Right atrium auricular region (tissue), 2 donors: ENCODE data around the gene ZBTB25. TPM values are rescaled to one million over a fixed set of nuclear protein-coding genes. Genes with fewer than 3 reads are reported as not detected.

Experiments used
- DNase-seq: peaks from one replicate; pipeline ENCODE4 v3.0.0-alpha.2; 2019; ENCODE audit warnings: low spot score
- H3K27ac ChIP-seq, 2 donors: fragments of 200-600 bp; sonication (generic); 1 replicate in 1 of 2; 2 replicates in 1 of 2; pipeline ENCODE4 v1.5.1; 2016 to 2019
- H3K27me3 ChIP-seq, 2 donors: fragments of 200-600 bp; sonication (generic); one replicate each; pipeline versions ENCODE4 v1.5.1 to v1.6.0; 2017 to 2019
- H3K36me3 ChIP-seq: fragments of 200-600 bp; sonication (generic); one replicate; pipeline ENCODE4 v1.5.1; 2016
- H3K4me1 ChIP-seq, 2 donors: fragments of 200-600 bp; sonication (generic); one replicate each; pipeline versions ENCODE4 v1.5.1 to v1.6.0; 2017 to 2019
- H3K4me3 ChIP-seq, 2 donors: fragments of 200-600 bp; sonication (generic); 1 replicate in 1 of 2; 2 replicates in 1 of 2; pipeline ENCODE4 v1.5.1; 2017 to 2019; ENCODE audit warnings: mild to moderate bottlenecking in 1 of 2, moderate library complexity in 1 of 2
- H3K9me3 ChIP-seq, 2 donors: fragments of 200-600 bp; sonication (generic); one replicate each; pipeline ENCODE4 v1.5.1; 2019
- total RNA-seq, 2 donors: library from RNA; depleted of rRNA; stranded (reverse); fragments of >200 nt; gene quantifications; one replicate each; pipeline ENCODE4 v1.1.0, GENCODE V29; 2016
- TF ChIP-seq, protein P1 (sequence below), 2 donors: fragments of 200-600 bp; sonication (generic); IDR thresholded peaks; one replicate each; pipeline ENCODE4 v1.5.1; 2019; ENCODE audit warnings: antibody characterized with exemption in 2 of 2

ZBTB25 gene
- total RNA-seq, 2 donors from 2014 or later, result 5.0 to 9.2 TPM

DNA sequence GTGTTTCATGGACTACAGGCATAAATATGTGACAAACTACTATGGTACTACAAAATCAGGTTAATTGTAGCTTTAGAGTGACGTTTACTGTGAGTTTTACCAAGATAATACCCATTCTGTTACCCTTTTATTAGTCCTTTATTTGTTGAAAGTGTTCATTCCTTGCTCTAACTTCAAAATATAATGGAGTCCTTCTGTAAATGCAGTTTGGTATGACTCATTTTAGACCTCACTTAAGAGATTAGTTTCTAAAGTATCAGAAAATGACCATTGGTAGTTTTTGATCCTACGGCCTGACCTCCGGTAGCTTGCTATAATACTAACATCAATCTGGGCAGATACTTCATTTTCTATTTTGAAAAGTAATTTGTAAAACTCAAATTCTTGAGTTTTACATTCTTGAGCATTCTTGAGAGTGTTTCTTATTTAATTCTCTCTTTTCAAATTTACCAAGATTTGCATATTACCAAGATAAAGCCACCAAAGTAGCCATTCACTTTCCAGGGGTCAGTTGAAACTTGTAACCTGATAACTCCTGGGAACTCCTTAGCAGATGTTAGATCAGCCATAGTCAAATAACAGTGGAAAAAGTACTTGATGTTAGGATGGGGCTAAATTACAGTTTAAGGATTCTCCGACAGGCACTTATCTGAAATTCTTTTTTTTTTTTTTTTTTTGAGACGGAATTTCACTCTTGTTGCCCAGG lies 41.1 kb upstream of the ZBTB25 start:
- Histone ChIP-seq H3K4me3 (no peak overlapping the region), H3K27ac (no peak overlapping the region), H3K9me3 (no peaks in the 10 kb centered on the region), H3K27me3 (no peaks in the 10 kb centered on the region), H3K36me3 (no peaks in the 10 kb centered on the region), H3K4me1 (peaks cover 0 to 27% of the 10 kb centered on the region in 2 donors)
- DNase-seq, result no peak
- TF ChIP-seq, protein P1, sequence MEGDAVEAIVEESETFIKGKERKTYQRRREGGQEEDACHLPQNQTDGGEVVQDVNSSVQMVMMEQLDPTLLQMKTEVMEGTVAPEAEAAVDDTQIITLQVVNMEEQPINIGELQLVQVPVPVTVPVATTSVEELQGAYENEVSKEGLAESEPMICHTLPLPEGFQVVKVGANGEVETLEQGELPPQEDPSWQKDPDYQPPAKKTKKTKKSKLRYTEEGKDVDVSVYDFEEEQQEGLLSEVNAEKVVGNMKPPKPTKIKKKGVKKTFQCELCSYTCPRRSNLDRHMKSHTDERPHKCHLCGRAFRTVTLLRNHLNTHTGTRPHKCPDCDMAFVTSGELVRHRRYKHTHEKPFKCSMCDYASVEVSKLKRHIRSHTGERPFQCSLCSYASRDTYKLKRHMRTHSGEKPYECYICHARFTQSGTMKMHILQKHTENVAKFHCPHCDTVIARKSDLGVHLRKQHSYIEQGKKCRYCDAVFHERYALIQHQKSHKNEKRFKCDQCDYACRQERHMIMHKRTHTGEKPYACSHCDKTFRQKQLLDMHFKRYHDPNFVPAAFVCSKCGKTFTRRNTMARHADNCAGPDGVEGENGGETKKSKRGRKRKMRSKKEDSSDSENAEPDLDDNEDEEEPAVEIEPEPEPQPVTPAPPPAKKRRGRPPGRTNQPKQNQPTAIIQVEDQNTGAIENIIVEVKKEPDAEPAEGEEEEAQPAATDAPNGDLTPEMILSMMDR (IDR thresholded peaks at IDR 0.05), result no peak

DNA sequence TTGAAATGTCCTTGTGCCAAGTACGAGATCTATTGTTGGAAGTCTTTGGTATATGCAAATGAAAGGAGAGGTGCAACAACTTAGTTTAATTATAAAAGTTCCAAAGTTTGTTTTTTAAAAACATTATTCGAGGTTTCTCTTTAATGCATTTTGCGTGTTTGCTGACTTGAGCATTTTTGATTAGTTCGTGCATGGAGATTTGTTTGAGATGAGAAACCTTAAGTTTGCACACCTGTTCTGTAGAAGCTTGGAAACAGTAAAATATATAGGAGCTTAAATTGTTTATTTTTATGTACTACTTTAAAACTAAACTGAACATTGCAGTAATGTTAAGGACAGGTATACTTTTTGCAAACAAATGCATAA lies 39.2 kb upstream of the ZBTB25 start:
- Histone ChIP-seq H3K9me3 (no peaks in the 10 kb centered on the region), H3K27me3 (no peaks in the 10 kb centered on the region), H3K36me3 (no peaks in the 10 kb centered on the region), H3K4me3 (peak overlapping the region; percentile 31 to 72), H3K4me1 (peaks cover 0 to 29% of the 10 kb centered on the region in 2 donors), H3K27ac (no peak overlapping the region)
- TF ChIP-seq, protein P1 (IDR thresholded peaks at IDR 0.05), result no peak
- DNase-seq, result no peak

DNA sequence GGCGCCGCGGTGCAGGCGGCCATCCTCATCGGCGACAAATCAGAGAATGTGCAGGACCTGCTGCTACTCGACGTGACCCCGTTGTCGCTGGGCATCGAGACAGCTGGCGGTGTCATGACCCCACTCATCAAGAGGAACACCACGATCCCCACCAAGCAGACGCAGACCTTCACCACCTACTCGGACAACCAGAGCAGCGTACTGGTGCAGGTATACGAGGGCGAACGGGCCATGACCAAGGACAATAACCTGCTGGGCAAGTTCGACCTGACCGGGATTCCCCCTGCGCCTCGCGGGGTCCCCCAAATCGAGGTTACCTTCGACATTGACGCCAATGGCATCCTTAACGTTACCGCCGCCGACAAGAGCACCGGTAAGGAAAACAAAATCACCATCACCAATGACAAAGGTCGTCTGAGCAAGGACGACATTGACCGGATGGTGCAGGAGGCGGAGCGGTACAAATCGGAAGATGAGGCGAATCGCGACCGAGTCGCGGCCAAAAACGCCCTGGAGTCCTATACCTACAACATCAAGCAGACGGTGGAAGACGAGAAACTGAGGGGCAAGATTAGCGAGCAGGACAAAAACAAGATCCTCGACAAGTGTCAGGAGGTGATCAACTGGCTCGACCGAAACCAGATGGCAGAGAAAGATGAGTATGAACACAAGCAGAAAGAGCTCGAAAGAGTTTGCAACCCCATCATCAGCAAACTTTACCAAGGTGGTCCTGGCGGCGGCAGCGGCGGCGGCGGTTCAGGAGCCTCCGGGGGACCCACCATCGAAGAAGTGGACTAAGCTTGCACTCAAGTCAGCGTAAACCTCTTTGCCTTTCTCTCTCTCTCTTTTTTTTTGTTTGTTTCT lies 38.6 kb upstream of the ZBTB25 start:
- Histone ChIP-seq H3K36me3 (no peaks in the 10 kb centered on the region), H3K27me3 (no peaks in the 10 kb centered on the region), H3K9me3 (no peaks in the 10 kb centered on the region), H3K27ac (no peak overlapping the region), H3K4me3 (peak overlapping the region; percentile 31 to 72), H3K4me1 (peaks cover 0 to 29% of the 10 kb centered on the region in 2 donors)
- no peak for DNase-seq
- TF ChIP-seq, protein P1 (IDR thresholded peaks at IDR 0.05), result no peak

DNA sequence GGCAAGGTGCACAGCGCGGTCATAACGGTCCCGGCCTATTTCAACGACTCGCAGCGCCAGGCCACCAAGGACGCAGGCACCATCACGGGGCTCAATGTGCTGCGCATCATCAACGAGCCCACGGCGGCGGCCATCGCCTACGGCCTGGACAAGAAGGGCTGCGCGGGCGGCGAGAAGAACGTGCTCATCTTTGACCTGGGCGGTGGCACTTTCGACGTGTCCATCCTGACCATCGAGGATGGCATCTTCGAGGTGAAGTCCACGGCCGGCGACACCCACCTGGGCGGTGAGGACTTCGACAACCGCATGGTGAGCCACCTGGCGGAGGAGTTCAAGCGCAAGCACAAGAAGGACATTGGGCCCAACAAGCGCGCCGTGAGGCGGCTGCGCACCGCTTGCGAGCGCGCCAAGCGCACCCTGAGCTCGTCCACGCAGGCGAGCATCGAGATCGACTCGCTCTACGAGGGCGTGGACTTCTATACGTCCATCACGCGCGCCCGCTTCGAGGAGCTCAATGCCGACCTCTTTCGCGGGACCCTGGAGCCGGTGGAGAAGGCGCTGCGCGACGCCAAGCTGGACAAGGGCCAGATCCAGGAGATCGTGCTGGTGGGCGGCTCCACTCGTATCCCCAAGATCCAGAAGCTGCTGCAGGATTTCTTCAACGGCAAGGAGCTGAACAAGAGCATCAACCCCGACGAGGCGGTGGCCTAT lies 37.8 kb upstream of the ZBTB25 start:
- no peaks in the 10 kb centered on the region for H3K9me3 ChIP-seq
- H3K4me1 ChIP-seq, result peaks cover 0 to 29% of the 10 kb centered on the region in 2 donors
- no peak for DNase-seq
- TF ChIP-seq, protein P1 (IDR thresholded peaks at IDR 0.05), result no peak
- H3K4me3 ChIP-seq, result peak overlapping the region; percentile 31 to 72
- no peak overlapping the region for H3K27ac ChIP-seq
- H3K27me3 ChIP-seq, result no peaks in the 10 kb centered on the region
- no peaks in the 10 kb centered on the region for H3K36me3 ChIP-seq

DNA sequence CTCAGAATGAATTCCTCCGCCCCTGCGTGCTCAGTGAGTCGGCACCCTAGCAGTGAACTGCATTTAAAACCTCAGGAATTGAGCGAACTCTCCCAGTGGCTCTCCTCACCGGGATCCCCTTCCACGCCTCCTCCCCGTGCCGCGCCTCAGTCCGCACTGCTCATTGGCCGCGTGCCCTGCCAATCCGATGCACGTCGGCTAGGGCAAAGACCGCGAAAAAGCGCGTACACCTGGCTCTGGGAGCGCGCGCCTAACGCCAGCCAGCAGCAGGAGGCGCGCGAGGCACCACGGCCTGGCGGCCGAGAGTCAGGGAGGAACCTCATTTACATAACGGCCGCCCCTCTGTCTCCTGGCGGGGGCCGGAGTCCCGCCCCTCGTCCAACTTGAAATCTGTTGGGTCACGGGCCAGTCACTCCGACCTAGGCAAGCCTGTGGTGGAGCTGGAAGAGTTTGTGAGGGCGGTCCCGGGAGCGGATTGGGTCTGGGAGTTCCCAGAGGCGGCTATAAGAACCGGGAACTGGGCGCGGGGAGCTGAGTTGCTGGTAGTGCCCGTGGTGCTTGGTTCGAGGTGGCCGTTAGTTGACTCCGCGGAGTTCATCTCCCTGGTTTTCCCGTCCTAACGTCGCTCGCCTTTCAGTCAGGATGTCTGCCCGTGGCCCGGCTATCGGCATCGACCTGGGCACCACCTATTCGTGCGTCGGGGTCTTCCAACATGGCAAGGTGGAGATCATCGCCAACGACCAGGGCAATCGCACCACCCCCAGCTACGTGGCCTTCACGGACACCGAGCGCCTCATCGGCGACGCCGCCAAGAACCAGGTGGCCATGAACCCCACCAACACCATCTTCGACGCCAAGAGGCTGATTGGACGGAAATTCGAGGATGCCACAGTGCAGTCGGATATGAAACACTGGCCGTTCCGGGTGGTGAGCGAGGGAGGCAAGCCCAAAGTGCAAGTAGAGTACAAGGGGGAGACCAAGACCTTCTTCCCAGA lies 36.9 kb upstream of the ZBTB25 start, which contains the start of gene HSPA2:
Gene HSPA2 (plus strand): TSS at position 534 of the 995 bp plus-strand sequence. CDS start 109 bp downstream, at position 643.
- H3K36me3 ChIP-seq, result no peaks in the 10 kb centered on the region

More for the DNA sequence above, 36.9 kb upstream of the ZBTB25 start, which contains the start of gene HSPA2:
- Histone ChIP-seq H3K27ac (peak within 1 kb of the TSS; percentile 87 to 91), H3K4me3 (peak within 1 kb of the TSS; percentile 53 to 72), H3K4me1 (peaks cover 0 to 29% of the 10 kb centered on the region in 2 donors), H3K27me3 (no peaks in the 10 kb centered on the region), H3K9me3 (no peaks in the 10 kb centered on the region)
- TF ChIP-seq, protein P1 (IDR thresholded peaks at IDR 0.05), result peak; percentile 48 to 88
- peak; percentile 99 for DNase-seq
